Esophagus squamous epithelium (tissue), 5 donors: ENCODE data around the gene FOXN1. TPM values are rescaled to one million over a fixed set of nuclear protein-coding genes. Genes with fewer than 3 reads are reported as not detected.
A peak's percentile ranks its signal among the peaks of the same experiment; 100 is the strongest.

Experiments used
- DNase-seq: peaks from one replicate; lab custom pipeline; 2025; lab: John Stamatoyannopoulos, UW
- H3K27ac ChIP-seq, 4 donors: fragments of 200-600 bp; sonication (generic); one replicate each; pipeline ENCODE4 v1.5.1; 2016 to 2019; ENCODE audit warnings: mild to moderate bottlenecking in 1 of 4
- H3K27me3 ChIP-seq, 4 donors: fragments of 200-600 bp; sonication (generic); 1 replicate in 3 of 4; 2 replicates in 1 of 4; pipeline versions ENCODE4 v1.5.1 to v1.6.0; 2017 to 2021; ENCODE audit warnings: antibody characterized with exemption in 1 of 4
- H3K36me3 ChIP-seq, 3 donors: fragments of 200-600 bp; sonication (generic); one replicate each; pipeline ENCODE4 v1.5.1; 2016 to 2019
- H3K4me1 ChIP-seq, 3 donors: fragments of 200-600 bp; sonication (generic); one replicate each; pipeline ENCODE4 v1.5.1; 2017 to 2019
- H3K4me3 ChIP-seq, 4 donors: fragments of 200-600 bp; sonication (generic); 1 replicate in 3 of 4; 2 replicates in 1 of 4; pipeline ENCODE4 v1.5.1; 2016 to 2019; ENCODE audit warnings: mild to moderate bottlenecking in 2 of 4, moderate library complexity in 1 of 4
- H3K9me3 ChIP-seq, 3 donors: fragments of 200-600 bp; sonication (generic); one replicate each; pipeline ENCODE4 v1.5.1; 2016 to 2019
- CTCF ChIP-seq, 6 experiments: fragments of 450-650 bp in 4 of 6; fragments of 200-600 bp in 2 of 6; sonication (generic) in 2 of 6; IDR thresholded peaks; one replicate each; pipeline ENCODE4 v1.5.1; 2016 to 2019; ENCODE audit warnings: antibody characterized with exemption in 6 of 6, mild to moderate bottlenecking in 4 of 6, moderate library complexity in 4 of 6
- POLR2A ChIP-seq, 4 donors: fragments of 450-650 bp; IDR thresholded peaks; one replicate each; pipeline ENCODE4 v1.6.1; 2017; ENCODE audit warnings: antibody characterized with exemption in 4 of 4, mild to moderate bottlenecking in 4 of 4, moderate library complexity in 3 of 4
- WGBS, 2 donors: methylation state at CpG; one replicate each; pipeline ENCODE4 v1.1.5; 2018; 5-methylcytosine and 5-hydroxymethylcytosine counted together
- intact Hi-C: fragments of 100-400 bp; cut with DNase I; formaldehyde crosslinking; loops from one replicate; pipeline ENCODE4 v1.15.0; 2022
- total RNA-seq, 4 donors: library from RNA; depleted of rRNA; stranded (reverse); fragments of >200 nt; gene quantifications; one replicate each; pipeline ENCODE4 v1.1.0, GENCODE V29; 2016
- donor health status: DM: yes; HTN: yes; CAD: no.

FOXN1 gene
- total RNA-seq, 4 donors from 2014 or later = 10.5 to 17.0 (median 14.8) TPM

GRCh38 chr17:28506763-28507487, 777 bp downstream of the FOXN1 start:
- DNase-seq = no peak
- Histone ChIP-seq H3K4me3 (peak overlapping the region; percentile 41 to 57 (median 49)), H3K4me1 (peaks cover 23 to 64% (median 25%) of the 10 kb centered on the region in 3 donors), H3K27me3 (peaks cover 0 to 64% (median 0%) of the 10 kb centered on the region in 4 donors), H3K36me3 (peaks cover 0 to 5% (median 0%) of the 10 kb centered on the region in 3 donors), H3K27ac (peak overlapping the region; percentile 39 to 90 (median 86)), H3K9me3 (no peaks in the 10 kb centered on the region)
- WGBS, 2 donors = 40 to 60% methylated on average over 5 to 8 of the region's 14 CpGs
- TF ChIP-seq POLR2A (IDR thresholded peaks at IDR 0.05) = no peak
- TF ChIP-seq CTCF (IDR thresholded peaks at IDR 0.05) = no peak
- intact Hi-C loops = no loop called here

GRCh38 chr17:28507567-28508203, 1.5 kb downstream of the FOXN1 start:
- intact Hi-C loops = no loop called here
- Histone ChIP-seq H3K9me3 (no peaks in the 10 kb centered on the region), H3K4me3 (peak overlapping the region; percentile 41 to 57 (median 49)), H3K36me3 (peaks cover 0 to 5% (median 0%) of the 10 kb centered on the region in 3 donors), H3K27me3 (peaks cover 0 to 71% (median 0%) of the 10 kb centered on the region in 4 donors), H3K27ac (peak overlapping the region; percentile 39 to 90 (median 86)), H3K4me1 (peaks cover 23 to 62% (median 25%) of the 10 kb centered on the region in 3 donors)
- no peak for DNase-seq
- 54 to 55% methylated on average over 4 to 8 of the region's 24 CpGs for WGBS, 2 donors
- TF ChIP-seq CTCF (IDR thresholded peaks at IDR 0.05) (no peak), POLR2A (IDR thresholded peaks at IDR 0.05) (peak in 1 of 4 donors; percentile 15)

GRCh38 chr17:28508211-28508724, 2.1 kb downstream of the FOXN1 start:
- DNase-seq = no peak
- H3K9me3 ChIP-seq = no peaks in the 10 kb centered on the region
- WGBS, 2 donors = 65 to 68% methylated on average over 4 to 8 of the region's 11 CpGs
- peak overlapping the region; percentile 39 to 90 (median 86) for H3K27ac ChIP-seq
- peaks cover 0 to 75% (median 0%) of the 10 kb centered on the region in 4 donors for H3K27me3 ChIP-seq
- intact Hi-C loops = no loop called here
- H3K4me3 ChIP-seq = peak overlapping the region; percentile 41 to 57 (median 49)
- peaks cover 0 to 5% (median 0%) of the 10 kb centered on the region in 3 donors for H3K36me3 ChIP-seq
- H3K4me1 ChIP-seq = peaks cover 23 to 63% (median 25%) of the 10 kb centered on the region in 3 donors
- TF ChIP-seq POLR2A (IDR thresholded peaks at IDR 0.05) (no peak), CTCF (IDR thresholded peaks at IDR 0.05) (no peak)

GRCh38 chr17:28509789-28510188, 3.6 kb downstream of the FOXN1 start:
- TF ChIP-seq POLR2A (IDR thresholded peaks at IDR 0.05) (no peak), CTCF (IDR thresholded peaks at IDR 0.05) (no peak)
- Histone ChIP-seq H3K9me3 (no peaks in the 10 kb centered on the region), H3K27ac (peak overlapping the region in 1 of 4 donors; percentile 16), H3K4me1 (peaks cover 29 to 78% (median 32%) of the 10 kb centered on the region in 3 donors), H3K36me3 (peaks cover 0 to 5% (median 0%) of the 10 kb centered on the region in 3 donors), H3K4me3 (no peak overlapping the region), H3K27me3 (peaks cover 0 to 88% (median 0%) of the 10 kb centered on the region in 4 donors)
- 62 to 79% methylated on average over 7 of the region's 7 CpGs for WGBS, 2 donors
- intact Hi-C loops = no loop called here
- DNase-seq = no peak
